Liver (tissue), 9 donors: ENCODE data around the gene SLC24A3. TPM values are rescaled to one million over a fixed set of nuclear protein-coding genes. Genes with fewer than 3 reads are reported as not detected.

ENCODE experiments used
- DNase-seq: peaks from one replicate; pipeline ENCODE4 v3.0.0-alpha.2; 2017; ENCODE audit warnings: low spot score
- H3K27ac ChIP-seq, 2 donors: one replicate each; pipeline ENCODE4 v1.7.0; 2013; ENCODE audit warnings: inconsistent platforms in 2 of 2, low read length in 2 of 2, control low read depth in 1 of 2, low read depth in 1 of 2, mild to moderate bottlenecking in 1 of 2
- H3K27me3 ChIP-seq, 4 donors: one replicate each; pipeline versions ENCODE4 v1.6.1 to v1.7.0; 2013; ENCODE audit warnings: low read length in 3 of 4, inconsistent platforms in 1 of 4, mild to moderate bottlenecking in 1 of 4, moderate library complexity in 1 of 4; ENCODE audit not compliant: control insufficient read depth in 4 of 4, insufficient read depth in 4 of 4
- H3K36me3 ChIP-seq, 4 donors: one replicate each; pipeline versions ENCODE4 v1.6.1 to v1.7.0; 2013; ENCODE audit warnings: low read length in 3 of 4, mild to moderate bottlenecking in 3 of 4, low read depth in 1 of 4, moderate library complexity in 1 of 4; ENCODE audit not compliant: control insufficient read depth in 4 of 4, insufficient read depth in 3 of 4
- H3K4me1 ChIP-seq, 4 donors: one replicate each; pipeline versions ENCODE4 v1.6.1 to v1.7.0; 2013; ENCODE audit warnings: low read length in 3 of 4, mild to moderate bottlenecking in 3 of 4, moderate library complexity in 1 of 4; ENCODE audit not compliant: control insufficient read depth in 4 of 4, insufficient read depth in 4 of 4
- H3K4me3 ChIP-seq, 3 donors: one replicate each; pipeline versions ENCODE4 v1.6.1 to v1.7.0; 2013; ENCODE audit warnings: low read length in 3 of 3, control low read depth in 1 of 3, low read depth in 1 of 3, mild to moderate bottlenecking in 1 of 3
- H3K9ac ChIP-seq, 2 donors: one replicate each; pipeline ENCODE4 v1.7.0; 2013; ENCODE audit warnings: low read length in 2 of 2, mild to moderate bottlenecking in 2 of 2, moderate library complexity in 2 of 2, control low read depth in 1 of 2, low read depth in 1 of 2
- H3K9me3 ChIP-seq, 4 donors: one replicate each; pipeline versions ENCODE4 v1.6.1 to v1.7.0; 2013; ENCODE audit warnings: low read length in 3 of 4; ENCODE audit not compliant: control insufficient read depth in 4 of 4
- ATF3 ChIP-seq: IDR thresholded peaks from 2 replicates; pipeline ENCODE4 v1.6.1; 2016; ENCODE audit warnings: antibody characterized with exemption
- EGR1 ChIP-seq, 2 donors: IDR thresholded peaks; 2 replicates each; pipeline ENCODE4 v1.6.1; 2016 to 2018; ENCODE audit warnings: antibody characterized with exemption in 2 of 2, low read depth in 2 of 2
- FOXA1 ChIP-seq: IDR thresholded peaks from 2 replicates; pipeline ENCODE4 v1.6.1; 2016; ENCODE audit warnings: antibody characterized with exemption
- FOXA2 ChIP-seq: IDR thresholded peaks from 2 replicates; pipeline ENCODE4 v1.6.1; 2016; ENCODE audit warnings: antibody characterized with exemption
- GABPA ChIP-seq, 2 donors: IDR thresholded peaks in 1 of 2; conservative IDR thresholded peaks in 1 of 2; 2 replicates each; pipeline ENCODE4 v1.6.1; 2016; ENCODE audit warnings: antibody characterized with exemption in 2 of 2, mild to moderate bottlenecking in 1 of 2, moderate library complexity in 1 of 2
- HNF4A ChIP-seq, 2 donors: conservative IDR thresholded peaks; 2 replicates each; pipeline ENCODE4 v1.6.1; 2016; ENCODE audit warnings: antibody characterized with exemption in 2 of 2, mild to moderate bottlenecking in 2 of 2
- HNF4G ChIP-seq: IDR thresholded peaks from 2 replicates; pipeline ENCODE4 v1.6.1; 2016; ENCODE audit warnings: antibody characterized with exemption
- JUND ChIP-seq, 2 donors: IDR thresholded peaks; 2 replicates each; pipeline ENCODE4 v1.6.1; 2016; ENCODE audit warnings: antibody characterized with exemption in 2 of 2
- NR2F2 ChIP-seq: IDR thresholded peaks from 2 replicates; pipeline ENCODE4 v1.6.1; 2016; ENCODE audit warnings: antibody characterized with exemption
- RAD21 ChIP-seq, 2 donors: IDR thresholded peaks; 2 replicates each; pipeline ENCODE4 v1.6.1; 2016; ENCODE audit warnings: antibody characterized with exemption in 2 of 2, mild to moderate bottlenecking in 2 of 2
- SP1 ChIP-seq: IDR thresholded peaks from 2 replicates; pipeline ENCODE4 v1.6.1; 2018; ENCODE audit warnings: antibody characterized with exemption, mild to moderate bottlenecking
- TAF1 ChIP-seq: conservative IDR thresholded peaks from 2 replicates; pipeline ENCODE4 v1.6.1; 2016; ENCODE audit warnings: antibody characterized with exemption, mild to moderate bottlenecking
- YY1 ChIP-seq: IDR thresholded peaks from 2 replicates; pipeline ENCODE4 v1.6.1; 2016; ENCODE audit warnings: antibody characterized with exemption, mild to moderate bottlenecking
- WGBS: extraction: QIAGEN DNeasy Blood & Tissue Kit; methylation state at CpG from one replicate; pipeline ENCODE4 v1.1.7; 2013; 5-methylcytosine and 5-hydroxymethylcytosine counted together
- polyA plus RNA-seq, 2 donors: library from polyadenylated mRNA; stranded (reverse) in 1 of 2; unstranded in 1 of 2; fragments of 200-250 nt in 1 of 2; fragments of >200 nt in 1 of 2; fragmentation: Nextera tagmentation in 1 of 2; extraction: Ambion mirVana in 1 of 2; gene quantifications; one replicate each; pipeline versions ENCODE4 v1.2.1 to v1.2.3, GENCODE V29; 2013 to 2015
- total RNA-seq, 2 donors: library from RNA; depleted of rRNA; stranded (reverse); fragments of >200 nt; gene quantifications; one replicate each; pipeline ENCODE4 v1.2.3, GENCODE V29; 2014
- TF ChIP-seq, protein P1 (sequence below): IDR thresholded peaks from 2 replicates; pipeline ENCODE4 v1.6.1; 2016; ENCODE audit warnings: antibody characterized with exemption, mild to moderate bottlenecking
- TF ChIP-seq, protein P2 (sequence below): IDR thresholded peaks from 2 replicates; pipeline ENCODE4 v1.6.1; 2016; ENCODE audit warnings: antibody characterized with exemption
- TF ChIP-seq, protein P3 (sequence below): fragments of 150-350 bp; IDR thresholded peaks from 2 replicates; pipeline ENCODE4 v1.5.1; 2017; ENCODE audit warnings: improper control_type of control experiment, low read depth, low read length; ENCODE audit not compliant: missing input control
- donor health status: healthy.
- donor health status: healthy.
- donor health status: healthy.
- donor health status: healthy.
- donor health status: healthy.

Gene SLC24A3
- total and polyA plus RNA-seq, 4 donors, result 0.28 to 1.8 (median 0.46) TPM

DNA sequence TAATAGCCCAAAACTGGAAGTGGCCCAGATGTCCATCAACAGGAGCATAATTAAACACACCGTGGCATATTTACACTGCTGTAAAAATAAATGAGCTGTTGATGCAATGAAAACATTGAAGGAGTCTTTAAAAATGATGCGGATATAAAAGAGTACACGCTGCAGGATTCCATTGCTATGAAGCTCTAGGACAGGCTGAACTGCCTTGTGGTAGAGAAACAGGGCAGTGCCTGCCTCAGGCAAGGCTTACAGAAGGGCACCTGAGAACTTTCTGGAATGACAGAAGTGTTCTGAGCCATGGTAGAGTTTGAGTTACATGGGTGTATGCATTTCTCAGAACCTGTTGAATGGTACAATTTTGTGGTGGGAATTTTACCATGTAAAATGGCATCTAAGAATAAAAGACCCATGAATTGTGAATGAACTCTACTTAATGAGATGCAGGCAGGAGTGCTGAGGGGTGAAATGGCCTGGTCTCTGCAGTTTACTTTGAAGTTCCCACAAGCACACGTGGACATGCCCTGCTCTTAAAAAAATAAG, 500.3 kb downstream of the SLC24A3 start:
- Histone ChIP-seq H3K9ac (no peak overlapping the region), H3K27me3 (no peaks in the 10 kb centered on the region), H3K9me3 (no peaks in the 10 kb centered on the region), H3K36me3 (no peaks in the 10 kb centered on the region), H3K4me3 (no peak overlapping the region), H3K4me1 (no peaks in the 10 kb centered on the region), H3K27ac (no peak overlapping the region)
- WGBS, result 75% methylated on average over 4 of the region's 4 CpGs
- TF ChIP-seq RAD21 (IDR thresholded peaks at IDR 0.05) (no peak), GABPA (IDR thresholded peaks at IDR 0.05 in 1 of 2, conservative IDR thresholded peaks at IDR 0.05 in 1 of 2) (no peak), TAF1 (no peak), EGR1 (IDR thresholded peaks at IDR 0.05; ENCODE audit: low read depth in 2 of 2) (no peak), HNF4G (no peak), FOXA1 (no peak), ATF3 (no peak), SP1 (no peak), NR2F2 (no peak), HNF4A (conservative IDR thresholded peaks at IDR 0.05) (no peak), JUND (IDR thresholded peaks at IDR 0.05) (no peak), FOXA2 (no peak)
- TF ChIP-seq, protein P1, sequence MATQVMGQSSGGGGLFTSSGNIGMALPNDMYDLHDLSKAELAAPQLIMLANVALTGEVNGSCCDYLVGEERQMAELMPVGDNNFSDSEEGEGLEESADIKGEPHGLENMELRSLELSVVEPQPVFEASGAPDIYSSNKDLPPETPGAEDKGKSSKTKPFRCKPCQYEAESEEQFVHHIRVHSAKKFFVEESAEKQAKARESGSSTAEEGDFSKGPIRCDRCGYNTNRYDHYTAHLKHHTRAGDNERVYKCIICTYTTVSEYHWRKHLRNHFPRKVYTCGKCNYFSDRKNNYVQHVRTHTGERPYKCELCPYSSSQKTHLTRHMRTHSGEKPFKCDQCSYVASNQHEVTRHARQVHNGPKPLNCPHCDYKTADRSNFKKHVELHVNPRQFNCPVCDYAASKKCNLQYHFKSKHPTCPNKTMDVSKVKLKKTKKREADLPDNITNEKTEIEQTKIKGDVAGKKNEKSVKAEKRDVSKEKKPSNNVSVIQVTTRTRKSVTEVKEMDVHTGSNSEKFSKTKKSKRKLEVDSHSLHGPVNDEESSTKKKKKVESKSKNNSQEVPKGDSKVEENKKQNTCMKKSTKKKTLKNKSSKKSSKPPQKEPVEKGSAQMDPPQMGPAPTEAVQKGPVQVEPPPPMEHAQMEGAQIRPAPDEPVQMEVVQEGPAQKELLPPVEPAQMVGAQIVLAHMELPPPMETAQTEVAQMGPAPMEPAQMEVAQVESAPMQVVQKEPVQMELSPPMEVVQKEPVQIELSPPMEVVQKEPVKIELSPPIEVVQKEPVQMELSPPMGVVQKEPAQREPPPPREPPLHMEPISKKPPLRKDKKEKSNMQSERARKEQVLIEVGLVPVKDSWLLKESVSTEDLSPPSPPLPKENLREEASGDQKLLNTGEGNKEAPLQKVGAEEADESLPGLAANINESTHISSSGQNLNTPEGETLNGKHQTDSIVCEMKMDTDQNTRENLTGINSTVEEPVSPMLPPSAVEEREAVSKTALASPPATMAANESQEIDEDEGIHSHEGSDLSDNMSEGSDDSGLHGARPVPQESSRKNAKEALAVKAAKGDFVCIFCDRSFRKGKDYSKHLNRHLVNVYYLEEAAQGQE, result no peak
- TF ChIP-seq, protein P2, sequence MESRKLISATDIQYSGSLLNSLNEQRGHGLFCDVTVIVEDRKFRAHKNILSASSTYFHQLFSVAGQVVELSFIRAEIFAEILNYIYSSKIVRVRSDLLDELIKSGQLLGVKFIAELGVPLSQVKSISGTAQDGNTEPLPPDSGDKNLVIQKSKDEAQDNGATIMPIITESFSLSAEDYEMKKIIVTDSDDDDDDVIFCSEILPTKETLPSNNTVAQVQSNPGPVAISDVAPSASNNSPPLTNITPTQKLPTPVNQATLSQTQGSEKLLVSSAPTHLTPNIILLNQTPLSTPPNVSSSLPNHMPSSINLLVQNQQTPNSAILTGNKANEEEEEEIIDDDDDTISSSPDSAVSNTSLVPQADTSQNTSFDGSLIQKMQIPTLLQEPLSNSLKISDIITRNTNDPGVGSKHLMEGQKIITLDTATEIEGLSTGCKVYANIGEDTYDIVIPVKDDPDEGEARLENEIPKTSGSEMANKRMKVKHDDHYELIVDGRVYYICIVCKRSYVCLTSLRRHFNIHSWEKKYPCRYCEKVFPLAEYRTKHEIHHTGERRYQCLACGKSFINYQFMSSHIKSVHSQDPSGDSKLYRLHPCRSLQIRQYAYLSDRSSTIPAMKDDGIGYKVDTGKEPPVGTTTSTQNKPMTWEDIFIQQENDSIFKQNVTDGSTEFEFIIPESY, result no peak
- TF ChIP-seq, protein P3, sequence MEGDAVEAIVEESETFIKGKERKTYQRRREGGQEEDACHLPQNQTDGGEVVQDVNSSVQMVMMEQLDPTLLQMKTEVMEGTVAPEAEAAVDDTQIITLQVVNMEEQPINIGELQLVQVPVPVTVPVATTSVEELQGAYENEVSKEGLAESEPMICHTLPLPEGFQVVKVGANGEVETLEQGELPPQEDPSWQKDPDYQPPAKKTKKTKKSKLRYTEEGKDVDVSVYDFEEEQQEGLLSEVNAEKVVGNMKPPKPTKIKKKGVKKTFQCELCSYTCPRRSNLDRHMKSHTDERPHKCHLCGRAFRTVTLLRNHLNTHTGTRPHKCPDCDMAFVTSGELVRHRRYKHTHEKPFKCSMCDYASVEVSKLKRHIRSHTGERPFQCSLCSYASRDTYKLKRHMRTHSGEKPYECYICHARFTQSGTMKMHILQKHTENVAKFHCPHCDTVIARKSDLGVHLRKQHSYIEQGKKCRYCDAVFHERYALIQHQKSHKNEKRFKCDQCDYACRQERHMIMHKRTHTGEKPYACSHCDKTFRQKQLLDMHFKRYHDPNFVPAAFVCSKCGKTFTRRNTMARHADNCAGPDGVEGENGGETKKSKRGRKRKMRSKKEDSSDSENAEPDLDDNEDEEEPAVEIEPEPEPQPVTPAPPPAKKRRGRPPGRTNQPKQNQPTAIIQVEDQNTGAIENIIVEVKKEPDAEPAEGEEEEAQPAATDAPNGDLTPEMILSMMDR, result no peak
- no peak for DNase-seq

DNA sequence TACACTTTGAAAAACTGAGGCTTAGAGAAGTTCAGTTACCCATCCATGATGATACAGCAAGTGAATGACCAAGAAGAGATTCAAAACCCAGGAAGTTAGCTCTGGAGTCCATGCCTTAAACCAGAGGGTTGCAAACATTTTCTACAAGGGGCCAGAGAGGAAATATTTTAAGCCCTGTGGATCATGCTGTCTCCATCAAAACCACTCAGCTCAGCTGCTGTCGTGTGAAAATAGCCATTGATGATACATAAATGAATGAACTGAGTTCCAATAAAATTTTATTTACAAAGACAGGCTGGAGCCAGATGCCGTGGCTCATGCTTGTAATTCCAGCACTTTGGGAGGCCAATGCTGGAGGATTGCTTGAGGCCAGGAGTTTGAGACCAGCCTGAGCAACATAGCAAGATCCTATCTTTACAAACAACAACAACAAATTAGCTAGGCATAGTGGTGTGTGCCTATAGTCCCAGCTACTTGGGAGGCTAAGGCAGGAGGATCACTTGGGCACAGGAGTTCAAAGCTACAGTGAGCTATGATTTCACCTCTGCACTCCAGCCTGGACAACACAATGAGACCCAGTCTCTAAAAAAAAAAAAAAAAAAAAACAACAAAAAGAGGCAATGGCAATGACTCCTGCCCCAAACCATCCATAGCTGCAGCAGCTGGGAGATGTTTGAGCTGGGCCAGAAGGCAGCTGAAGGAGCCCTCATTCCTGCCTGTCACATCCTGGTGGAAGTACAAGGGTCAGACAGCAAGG, 501.6 kb downstream of the SLC24A3 start:
- Histone ChIP-seq H3K27me3 (no peaks in the 10 kb centered on the region), H3K4me3 (no peak overlapping the region), H3K9me3 (no peaks in the 10 kb centered on the region), H3K27ac (no peak overlapping the region), H3K9ac (no peak overlapping the region), H3K4me1 (no peaks in the 10 kb centered on the region), H3K36me3 (no peaks in the 10 kb centered on the region)
- 79% methylated on average over 2 of the region's 2 CpGs for WGBS
- DNase-seq, result no peak
- TF ChIP-seq, protein P2, result no peak
- no peak for TF ChIP-seq HNF4G
- no peak for TF ChIP-seq TAF1
- TF ChIP-seq, protein P1, result no peak
- TF ChIP-seq ATF3, result no peak
- TF ChIP-seq RAD21 (IDR thresholded peaks at IDR 0.05), result no peak
- TF ChIP-seq HNF4A (conservative IDR thresholded peaks at IDR 0.05), result no peak
- TF ChIP-seq FOXA2, result no peak
- TF ChIP-seq JUND (IDR thresholded peaks at IDR 0.05), result no peak
- TF ChIP-seq SP1, result no peak
- TF ChIP-seq YY1, result no peak
